Dermis blood vessel endothelial cell (primary cell): ENCODE results near the gene IGF2BP2. TPM values are rescaled to one million over a fixed set of nuclear protein-coding genes. Genes with fewer than 3 reads are reported as not detected.
"Not testable (repeated sequence)": the region's sequence is repeated elsewhere in the genome, so short reads cannot be mapped to it uniquely, and the experiment has no call there.

Source experiments
- DNase-seq: peaks from one replicate; pipeline ENCODE4 v3.0.0; 2010
- total RNA-seq: library from RNA; depleted of rRNA; stranded (reverse); fragments of >200 nt; gene quantifications from 2 replicates; pipeline ENCODE4 v1.2.3, GENCODE V29; 2014

IGF2BP2 gene
- total RNA-seq, 1 donor from 2014 or later, result 30.0 TPM

DNA sequence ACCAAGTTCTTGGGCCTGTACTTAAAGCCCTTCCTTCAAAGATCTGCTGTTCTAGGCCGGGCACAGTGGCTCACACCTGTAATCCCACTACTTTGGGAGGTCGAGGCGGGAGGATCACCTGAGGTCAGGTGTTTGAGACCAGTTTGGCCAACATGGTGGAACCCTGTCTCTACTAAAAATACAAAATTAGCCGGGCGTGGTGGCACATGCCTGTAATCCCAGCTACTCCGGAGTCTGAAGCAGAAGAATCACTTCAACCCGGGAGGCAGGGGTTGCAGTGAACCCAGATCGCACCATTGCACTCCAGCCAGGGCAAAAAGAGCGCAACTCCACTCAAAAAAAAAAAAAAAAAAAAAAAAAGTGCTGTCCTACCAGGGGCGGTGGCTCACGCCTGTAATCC is 186.2 kb downstream of the IGF2BP2 start:
- DNase-seq, result not testable (repeated sequence)

- DNase-seq, result no peak
These were observed 187.5 kb downstream of the IGF2BP2 start for GRCh38 chr3:185637388-185637787.

GRCh38 chr3:185632996-185633395 is 191.8 kb downstream of the IGF2BP2 start:
- DNase-seq, result no peak

GRCh38 chr3:185631508-185632206 is 193.2 kb downstream of the IGF2BP2 start:
- no peak for DNase-seq

DNA sequence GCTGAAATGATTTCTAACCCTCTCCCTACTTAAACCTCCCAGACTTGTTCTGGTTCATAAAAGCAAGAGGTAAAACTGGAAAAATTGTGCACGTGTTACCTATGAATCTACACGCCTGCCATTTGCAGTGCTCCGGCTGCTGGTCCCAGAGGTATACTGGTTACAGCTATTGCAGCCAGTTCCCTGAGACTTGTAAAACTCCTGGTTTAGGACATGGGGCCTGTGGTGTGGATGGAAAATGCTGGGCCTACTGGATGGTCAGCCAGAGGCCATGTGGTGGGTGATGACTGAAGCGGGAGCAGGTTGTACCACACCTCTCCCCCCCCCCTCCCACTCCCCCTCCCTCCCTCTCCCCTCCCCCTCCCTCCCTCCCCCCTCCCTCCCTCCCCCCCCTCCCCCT is 193.7 kb downstream of the IGF2BP2 start:
- no peak for DNase-seq

GRCh38 chr3:185630182-185630622 is 194.6 kb downstream of the IGF2BP2 start:
- DNase-seq, result peak; percentile 73

DNA sequence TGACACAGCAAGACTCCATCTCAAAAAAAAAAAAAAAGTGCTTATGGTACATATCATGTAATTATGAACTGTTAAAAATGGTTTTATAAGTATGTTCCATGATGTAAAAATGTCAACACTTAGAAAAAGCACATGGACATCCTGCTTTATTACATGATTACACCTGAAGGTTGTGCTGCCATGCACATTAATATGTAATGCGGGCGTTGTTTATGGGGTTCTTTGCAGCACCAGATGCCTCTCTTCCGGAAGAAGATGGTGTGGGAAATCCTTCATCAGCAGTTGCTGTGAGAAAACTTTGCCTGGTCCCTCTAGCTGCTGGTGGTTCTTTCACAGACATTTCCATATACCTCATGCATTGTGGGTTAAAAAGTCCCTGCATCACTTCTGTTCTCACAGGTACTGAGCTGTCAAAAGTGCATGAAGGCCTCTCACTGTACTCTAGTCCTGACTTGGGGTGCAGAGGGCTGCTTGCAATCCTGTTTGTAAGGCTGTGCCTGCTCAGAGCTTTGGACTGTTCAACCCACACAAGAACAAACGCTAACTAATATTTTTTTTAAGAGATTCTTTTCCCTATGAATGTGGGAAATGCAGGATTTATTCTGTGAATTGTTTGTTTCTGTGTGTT is 195.2 kb downstream of the IGF2BP2 start:
- DNase-seq, result no peak

DNA sequence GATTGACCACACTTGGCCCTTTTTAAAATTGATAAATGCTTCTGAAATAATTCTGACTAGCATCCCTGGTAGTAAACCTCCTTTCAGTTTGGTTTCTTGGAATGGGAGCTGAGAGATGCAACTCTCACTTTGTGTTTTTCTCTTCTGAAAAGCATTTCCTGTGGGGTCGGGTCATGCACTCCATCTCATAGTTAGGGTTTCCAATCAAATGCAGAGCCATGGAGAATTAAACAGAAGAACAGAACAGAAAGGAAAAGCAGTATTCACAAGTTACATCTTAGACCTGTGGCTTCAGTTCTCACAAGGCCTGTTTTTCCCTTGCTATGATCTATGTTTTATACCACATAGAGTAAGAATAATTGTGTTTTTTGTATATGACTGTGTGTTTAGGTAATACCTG is 199.1 kb downstream of the IGF2BP2 start:
- no peak for DNase-seq

DNA sequence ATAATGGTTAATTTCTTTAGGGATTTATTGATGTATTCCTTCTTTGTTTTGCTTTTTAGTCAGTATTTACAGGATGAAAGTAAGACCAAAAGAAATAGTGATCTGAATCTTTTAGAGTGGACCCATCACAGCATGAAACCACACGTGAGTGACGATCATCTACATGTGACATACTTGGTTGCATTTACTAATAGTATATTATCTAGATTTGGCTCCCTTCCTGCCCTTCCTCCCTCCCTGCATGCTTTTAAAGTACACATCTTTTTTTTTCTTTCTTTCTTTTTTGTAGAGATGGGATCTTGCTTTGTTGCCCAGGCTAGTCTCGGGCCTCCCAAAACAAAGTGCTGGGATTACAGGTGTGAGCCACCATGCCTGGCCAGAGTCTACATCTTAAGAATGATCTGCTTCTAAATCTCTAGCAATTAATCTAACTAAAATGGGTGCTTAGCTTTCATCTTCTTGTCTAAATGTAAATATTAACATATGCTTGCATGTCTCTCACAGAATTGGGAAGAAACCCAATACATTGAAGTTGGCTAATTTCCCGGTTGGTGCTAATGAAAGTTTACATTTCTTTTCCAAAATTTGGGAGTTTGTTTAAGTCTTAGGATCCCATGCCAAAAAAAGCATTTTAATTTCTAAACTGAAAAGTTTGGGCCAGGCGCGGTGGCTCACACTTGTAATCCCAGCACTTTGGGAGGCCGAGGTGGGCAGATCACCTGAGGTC is 200.7 kb downstream of the IGF2BP2 start:
- DNase-seq, result no peak

DNA sequence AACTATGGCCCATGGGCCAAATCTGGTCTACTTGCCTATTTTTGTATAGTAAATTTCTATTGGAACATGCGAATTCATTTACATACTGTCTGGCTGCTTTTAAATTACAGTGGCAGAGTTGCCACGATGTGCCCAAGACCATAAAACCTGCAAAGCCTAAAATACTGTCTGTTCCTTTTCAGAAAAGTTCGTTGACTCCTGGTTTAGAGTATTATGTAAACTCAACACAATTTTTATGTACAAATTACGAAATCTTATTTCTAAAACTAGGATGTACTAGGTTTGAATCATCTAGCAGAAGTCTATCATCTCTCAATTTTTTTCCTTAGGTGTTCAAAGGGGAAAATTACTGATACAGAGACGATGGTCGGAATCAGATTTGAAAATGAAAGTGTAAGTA is 211.8 kb downstream of the IGF2BP2 start:
- DNase-seq, result no peak

- no peak for DNase-seq
These were observed 218.6 kb downstream of the IGF2BP2 start for GRCh38 chr3:185606196-185606595.

GRCh38 chr3:185605566-185605965 is 219.3 kb downstream of the IGF2BP2 start:
- DNase-seq, result peak; percentile 60

- DNase-seq, result no peak
These were observed 229.3 kb downstream of the IGF2BP2 start for GRCh38 chr3:185595526-185595925.

DNA sequence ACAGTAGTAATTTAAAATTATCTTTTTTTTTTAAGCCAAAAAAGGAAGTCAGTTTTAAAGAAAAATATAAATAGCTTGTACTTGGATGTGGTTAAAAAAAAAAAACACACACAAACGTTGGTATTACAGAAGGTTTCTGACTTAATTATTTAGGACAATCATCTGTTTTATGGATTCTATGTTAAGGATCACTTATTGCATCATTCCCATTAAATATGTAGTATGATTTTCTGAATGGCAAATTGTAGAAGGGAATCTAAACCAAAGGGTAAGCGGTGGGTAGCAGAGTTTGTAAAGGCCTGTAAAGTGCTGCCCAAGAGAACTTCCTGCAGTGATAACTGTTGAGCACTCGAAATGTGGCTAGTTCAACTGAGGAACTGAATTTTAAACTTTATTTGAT is 230.8 kb downstream of the IGF2BP2 start:
- DNase-seq, result no peak

Other genes with a start within 250 kb of the IGF2BP2 start
- 38.1 and 43.1 TPM in 2 replicates for gene SENP2, start 238.7 kb downstream of the IGF2BP2 start, total RNA-seq
- gene TRA2B, start 113.0 kb upstream of the IGF2BP2 start, total RNA-seq, result 219 and 227 TPM in 2 replicates